ENCODE results near the gene SHMT2. TPM values are rescaled to one million over a fixed set of nuclear protein-coding genes. Genes with fewer than 3 reads are reported as not detected.

The SHMT2 gene
- total RNA-seq, 4 donors from 2014 or later = 41.3 to 107 (median 46.4) TPM

DNA sequence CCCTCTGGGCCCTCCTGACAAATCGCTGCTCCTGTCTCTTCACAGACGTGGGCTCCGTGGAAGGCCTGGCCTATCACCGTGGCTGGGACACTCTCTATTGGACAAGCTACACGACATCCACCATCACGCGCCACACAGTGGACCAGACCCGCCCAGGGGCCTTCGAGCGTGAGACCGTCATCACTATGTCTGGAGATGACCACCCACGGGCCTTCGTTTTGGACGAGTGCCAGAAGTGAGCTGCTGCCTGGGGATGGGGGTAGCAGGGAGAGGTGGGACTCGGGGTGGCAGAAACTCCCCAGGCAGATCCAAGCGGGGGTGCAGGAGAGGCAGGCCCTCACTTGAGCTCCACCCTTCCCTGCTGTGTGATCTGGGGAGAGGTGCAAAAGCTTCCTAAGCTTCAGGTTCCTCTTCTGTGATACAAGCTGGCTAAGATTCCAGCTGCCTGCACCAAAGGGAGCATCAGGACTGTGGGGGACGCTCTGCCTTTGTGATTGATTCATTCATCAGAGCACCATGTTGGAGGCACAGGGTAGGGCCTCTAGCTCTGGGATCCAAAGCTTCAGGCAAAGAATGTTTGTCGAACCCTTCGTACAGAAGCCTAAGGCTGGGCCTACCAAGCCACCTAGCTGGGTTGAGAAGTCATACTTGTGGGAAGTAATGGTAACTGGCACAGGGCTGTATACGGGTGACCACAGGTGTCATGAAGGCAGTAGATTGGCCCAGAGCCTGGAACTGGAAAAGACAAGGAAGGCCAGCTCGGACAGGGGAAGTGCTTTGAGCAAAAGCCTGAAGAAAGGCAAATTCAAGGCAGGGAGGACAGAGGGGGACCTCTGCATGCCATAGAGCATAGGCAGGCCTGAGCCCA is 42.1 kb upstream of the SHMT2 start:
- intact Hi-C loops (cut with DNase I; ENCODE audit: low total_unique reads) (no loop called here), in situ Hi-C loops (cut with MboI; ENCODE audit: low sequenced_read_pairs in 4 of 4) (loop anchor here in 1 of 4 donors (10.0 kb wide), 1 partner anchor 123 kb away; no protein-coding TSS in a partner anchor)
- TF ChIP-seq POLR2A (IDR thresholded peaks at IDR 0.05) = no peak
- TF ChIP-seq, protein P1, sequence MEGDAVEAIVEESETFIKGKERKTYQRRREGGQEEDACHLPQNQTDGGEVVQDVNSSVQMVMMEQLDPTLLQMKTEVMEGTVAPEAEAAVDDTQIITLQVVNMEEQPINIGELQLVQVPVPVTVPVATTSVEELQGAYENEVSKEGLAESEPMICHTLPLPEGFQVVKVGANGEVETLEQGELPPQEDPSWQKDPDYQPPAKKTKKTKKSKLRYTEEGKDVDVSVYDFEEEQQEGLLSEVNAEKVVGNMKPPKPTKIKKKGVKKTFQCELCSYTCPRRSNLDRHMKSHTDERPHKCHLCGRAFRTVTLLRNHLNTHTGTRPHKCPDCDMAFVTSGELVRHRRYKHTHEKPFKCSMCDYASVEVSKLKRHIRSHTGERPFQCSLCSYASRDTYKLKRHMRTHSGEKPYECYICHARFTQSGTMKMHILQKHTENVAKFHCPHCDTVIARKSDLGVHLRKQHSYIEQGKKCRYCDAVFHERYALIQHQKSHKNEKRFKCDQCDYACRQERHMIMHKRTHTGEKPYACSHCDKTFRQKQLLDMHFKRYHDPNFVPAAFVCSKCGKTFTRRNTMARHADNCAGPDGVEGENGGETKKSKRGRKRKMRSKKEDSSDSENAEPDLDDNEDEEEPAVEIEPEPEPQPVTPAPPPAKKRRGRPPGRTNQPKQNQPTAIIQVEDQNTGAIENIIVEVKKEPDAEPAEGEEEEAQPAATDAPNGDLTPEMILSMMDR (IDR thresholded peaks at IDR 0.05 in 4 of 5, conservative IDR thresholded peaks at IDR 0.05 in 1 of 5) = no peak
- ATAC-seq (no peak), DNase-seq (no peak)
- H3K27ac ChIP-seq = no peak overlapping the region
- no peaks in the 10 kb centered on the region for H3K9me3 ChIP-seq
- H3K4me3 ChIP-seq = no peak overlapping the region
- no peaks in the 10 kb centered on the region for H3K4me1 ChIP-seq
- H3K36me3 ChIP-seq = no peaks in the 10 kb centered on the region
- no peaks in the 10 kb centered on the region for H3K27me3 ChIP-seq

DNA sequence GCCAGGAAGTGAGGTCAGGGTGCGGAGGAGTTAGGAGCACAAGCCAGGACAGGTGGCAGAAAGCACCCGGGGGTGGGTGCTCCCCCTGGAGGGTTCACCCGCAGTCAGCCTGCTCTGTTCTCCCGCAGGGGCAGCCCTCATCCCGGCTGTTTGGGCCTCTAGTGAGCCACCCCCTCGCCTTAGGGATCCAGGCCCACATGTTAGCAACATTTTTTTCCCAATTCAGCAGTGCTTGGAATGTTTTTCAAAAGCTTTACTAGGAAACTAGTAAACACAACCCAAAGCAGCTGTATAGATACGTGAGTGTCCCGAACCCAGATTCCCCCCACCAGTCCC is 41.5 kb upstream of the SHMT2 start:
- DNase-seq (no peak), ATAC-seq (no peak)
- no peaks in the 10 kb centered on the region for H3K36me3 ChIP-seq
- H3K27ac ChIP-seq = no peak overlapping the region
- intact Hi-C loops (cut with DNase I; ENCODE audit: low total_unique reads) (no loop called here), in situ Hi-C loops (cut with MboI; ENCODE audit: low sequenced_read_pairs in 4 of 4) (loop anchor here in 1 of 4 donors (10.0 kb wide), 1 partner anchor 123 kb away; no protein-coding TSS in a partner anchor)
- H3K9me3 ChIP-seq = no peaks in the 10 kb centered on the region
- no peaks in the 10 kb centered on the region for H3K27me3 ChIP-seq
- no peaks in the 10 kb centered on the region for H3K4me1 ChIP-seq
- H3K4me3 ChIP-seq = no peak overlapping the region
- no peak for TF ChIP-seq POLR2A (IDR thresholded peaks at IDR 0.05)
- TF ChIP-seq, protein P1 (IDR thresholded peaks at IDR 0.05 in 4 of 5, conservative IDR thresholded peaks at IDR 0.05 in 1 of 5) = no peak

DNA sequence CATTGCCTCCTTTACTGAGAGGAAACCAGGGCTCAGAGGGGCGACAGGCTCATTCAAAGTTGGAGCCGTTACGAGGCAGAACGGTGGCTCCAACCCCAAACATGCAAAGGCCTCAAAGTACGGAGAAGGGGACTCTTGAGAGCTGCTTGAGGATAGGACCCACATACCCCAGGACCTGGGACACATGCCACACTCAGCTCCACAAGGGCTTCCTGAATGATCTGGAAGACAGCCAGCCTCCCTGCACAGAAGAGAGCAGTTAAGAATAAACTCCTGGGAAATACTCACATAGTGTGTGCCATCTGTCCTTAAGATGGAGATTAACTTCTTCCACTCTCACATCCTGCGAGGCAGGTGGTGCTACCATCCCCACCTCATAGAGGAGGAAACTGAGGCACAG is 39.5 kb upstream of the SHMT2 start:
- Histone ChIP-seq H3K9me3 (no peaks in the 10 kb centered on the region), H3K27ac (no peak overlapping the region), H3K4me3 (no peak overlapping the region), H3K4me1 (no peaks in the 10 kb centered on the region), H3K36me3 (no peaks in the 10 kb centered on the region), H3K27me3 (no peaks in the 10 kb centered on the region)
- no peak for DNase-seq
- in situ Hi-C loops (cut with MboI; ENCODE audit: low sequenced_read_pairs in 4 of 4) (no loop called here), intact Hi-C loops (cut with DNase I; ENCODE audit: low total_unique reads) (no loop called here)
- TF ChIP-seq, protein P1 (IDR thresholded peaks at IDR 0.05 in 4 of 5, conservative IDR thresholded peaks at IDR 0.05 in 1 of 5) = no peak
- no peak for TF ChIP-seq POLR2A (IDR thresholded peaks at IDR 0.05)
- ATAC-seq = no peak

DNA sequence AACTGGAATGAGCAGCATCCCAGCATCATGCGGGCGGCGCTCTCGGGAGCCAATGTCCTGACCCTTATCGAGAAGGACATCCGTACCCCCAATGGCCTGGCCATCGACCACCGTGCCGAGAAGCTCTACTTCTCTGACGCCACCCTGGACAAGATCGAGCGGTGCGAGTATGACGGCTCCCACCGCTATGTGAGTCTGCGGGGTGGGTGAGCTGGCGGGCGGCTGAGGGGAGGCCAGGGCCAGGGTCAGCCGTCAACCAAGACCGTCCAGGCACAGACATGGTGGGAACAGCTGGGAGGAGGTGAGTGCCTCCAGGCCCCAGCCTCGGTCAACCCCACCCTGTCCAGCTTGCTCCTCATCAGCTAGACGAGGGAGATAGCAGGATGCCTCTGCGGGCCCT is 38.7 kb upstream of the SHMT2 start:
- TF ChIP-seq, protein P1 (IDR thresholded peaks at IDR 0.05 in 4 of 5, conservative IDR thresholded peaks at IDR 0.05 in 1 of 5) = no peak
- TF ChIP-seq POLR2A (IDR thresholded peaks at IDR 0.05) = no peak
- Histone ChIP-seq H3K36me3 (no peaks in the 10 kb centered on the region), H3K4me3 (no peak overlapping the region), H3K27me3 (no peaks in the 10 kb centered on the region), H3K9me3 (no peaks in the 10 kb centered on the region), H3K4me1 (no peaks in the 10 kb centered on the region), H3K27ac (no peak overlapping the region)
- no peak for ATAC-seq
- in situ Hi-C loops (cut with MboI; ENCODE audit: low sequenced_read_pairs in 4 of 4) (no loop called here), intact Hi-C loops (cut with DNase I; ENCODE audit: low total_unique reads) (no loop called here)
- no peak for DNase-seq

All from gastrocnemius medialis (tissue), 4 donors.